Measurements from ENCODE around the gene DUSP16.

DUSP16 gene

DNA sequence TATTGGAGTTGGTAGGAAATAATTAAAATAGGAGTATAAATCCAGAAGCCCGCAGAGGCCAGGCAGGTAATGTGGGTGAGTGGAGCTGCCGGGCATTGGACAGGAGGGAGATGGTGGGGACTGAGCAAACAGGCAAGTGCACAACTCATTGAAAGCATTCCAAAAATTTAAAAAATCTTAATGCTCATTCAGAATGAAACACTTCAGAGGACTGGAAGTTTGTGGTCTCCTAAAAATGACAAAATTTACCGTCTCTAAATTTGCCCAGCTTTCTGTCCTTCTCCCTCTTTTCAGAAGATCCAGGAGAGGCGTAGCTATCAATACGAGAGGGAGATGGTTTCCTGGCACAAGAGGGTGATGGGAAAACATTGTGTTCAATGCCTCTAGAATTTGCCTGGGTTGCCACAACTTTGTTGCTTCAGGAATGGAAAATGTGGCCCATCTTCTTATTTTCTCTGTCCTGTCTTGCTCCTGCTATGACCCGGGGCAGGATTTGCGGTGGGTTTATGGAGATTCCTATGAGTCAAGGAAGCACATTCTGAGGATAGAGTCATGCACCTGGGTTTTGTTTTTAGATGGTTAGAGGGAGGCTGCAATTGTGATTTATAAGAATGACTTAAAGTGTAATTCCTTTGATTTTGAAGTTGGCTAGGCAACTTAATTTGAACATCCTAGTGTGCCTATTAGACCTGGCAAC, 133.6 kb downstream of the DUSP16 start:
- DNase-seq: no peak

DNA sequence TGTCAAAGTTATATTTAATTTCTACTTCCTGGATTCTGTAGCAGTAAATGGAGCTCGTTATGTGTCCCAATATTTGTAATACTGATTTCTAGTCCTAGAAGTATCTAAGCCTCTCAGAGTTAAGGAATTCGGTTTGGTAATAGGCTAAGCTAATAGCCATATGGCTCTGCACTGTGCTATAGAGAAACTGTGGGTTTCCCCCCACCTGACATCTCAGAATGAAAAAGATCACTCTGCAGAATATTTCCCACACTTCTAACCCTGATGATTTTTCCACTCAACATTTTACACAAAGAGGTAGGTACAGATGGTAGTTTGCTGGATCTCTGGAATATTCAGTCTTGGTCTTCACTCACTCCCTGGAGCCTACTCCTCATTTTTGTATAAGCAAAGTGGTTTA, 134.6 kb downstream of the DUSP16 start:
- DNase-seq: no peak

DNA sequence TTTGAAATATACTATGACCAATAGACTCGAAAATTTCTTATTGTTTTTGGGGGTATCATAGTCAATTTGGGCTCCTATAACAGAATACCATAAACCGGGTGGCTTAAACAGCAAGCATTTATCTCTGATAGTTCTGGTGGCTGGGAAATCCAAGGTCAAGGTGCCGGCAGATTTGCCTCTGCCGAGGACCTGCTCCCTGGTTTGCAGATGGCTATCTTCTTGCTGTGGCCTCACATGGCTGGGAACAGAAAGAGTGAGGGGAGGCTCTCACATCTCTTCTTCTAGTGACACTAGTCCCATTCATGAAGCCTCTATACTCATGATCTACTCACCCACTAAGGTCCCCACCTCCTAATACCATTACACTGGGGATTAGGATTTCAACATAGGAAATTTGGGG, 135.1 kb downstream of the DUSP16 start:
- DNase-seq: no peak

DNA sequence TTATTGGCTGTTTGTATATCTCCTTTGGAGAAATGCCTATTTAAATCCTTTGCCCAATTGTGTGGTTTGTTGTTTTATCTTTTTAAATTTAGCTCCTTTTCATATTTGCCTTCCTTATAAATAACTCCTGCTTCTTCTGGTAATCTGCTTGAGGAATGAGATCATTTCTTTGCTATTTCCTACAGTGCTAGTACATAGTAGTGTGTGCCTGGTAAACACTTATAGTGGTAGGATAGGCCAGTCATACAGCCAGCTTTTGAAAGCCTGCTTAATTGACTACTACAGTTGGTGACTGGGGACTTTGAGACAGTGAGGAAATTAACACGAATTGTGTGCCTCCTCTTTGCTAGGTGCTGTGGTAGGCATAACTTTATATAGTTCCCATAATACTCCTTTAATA, 137.0 kb downstream of the DUSP16 start:
- no peak for DNase-seq

DNA sequence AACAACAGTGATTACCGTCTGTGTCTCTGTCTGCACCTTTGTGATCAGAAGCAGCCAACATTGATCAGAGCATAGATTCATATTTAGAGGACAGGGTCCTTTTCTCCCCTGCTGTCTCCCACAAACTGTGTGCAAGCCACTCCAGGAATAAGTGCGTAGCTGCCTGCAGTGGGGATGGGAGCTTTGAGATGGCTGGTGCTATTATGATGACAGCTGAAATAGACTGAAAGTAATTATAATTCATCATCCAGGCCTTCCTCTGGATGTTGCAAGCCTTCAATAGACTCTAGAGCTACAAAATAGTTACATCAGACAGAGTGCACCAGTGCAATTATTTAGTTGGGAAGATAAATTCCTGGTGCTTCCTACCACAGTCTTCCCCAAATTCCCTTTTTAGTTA, 137.7 kb downstream of the DUSP16 start:
- no peak for DNase-seq
